HCT116 (cell line): ENCODE measurements around the gene ABCA3. TPM values are rescaled to one million over a fixed set of nuclear protein-coding genes. Genes with fewer than 3 reads are reported as not detected.

Source experiments
- ATAC-seq: fragments of 200-7000 bp; cut with Tn5 transposase; 2 replicates; pipeline ENCODE4 v1.9.1; 2020; ENCODE audit warnings: mild to moderate bottlenecking, moderate library complexity
- BruUV-seq: library from RNA; stranded (reverse); fragments of 400-500 nt; replicated peaks from 2 replicates; lab custom pipeline; 2021; lab: Mats Ljungman, UMichigan
- CTCF ChIA-PET: fragments of 300-600 bp; sonication (Branson Sonifier 250); formaldehyde crosslinking; loops from one replicate; lab custom pipeline; 2021; ENCODE audit warnings: antibody characterized with exemption; lab: Charles Lee
- POLR2A ChIA-PET: fragments of 300-600, 350-600 bp; sonication (Branson Sonifier 250); formaldehyde crosslinking; loops from one replicate; lab custom pipeline; 2021; ENCODE audit warnings: antibody characterized with exemption; lab: Charles Lee
- RAD21 ChIA-PET, 2 experiments: fragments of 300-600 bp; sonication (Branson Sonifier 250); formaldehyde crosslinking; loops; one replicate each; lab custom pipeline; 2023; ENCODE audit warnings: low total read pairs in 2 of 2; ENCODE audit not compliant: uncharacterized antibody in 2 of 2, unreplicated experiment in 2 of 2, low non-redundant PET in 1 of 2; lab: Charles Lee
- DNase-seq: peaks from one replicate; pipeline ENCODE4 v3.0.0-alpha.2; 2010; ENCODE audit warnings: low read depth, low spot score
- H2AFZ ChIP-seq: fragments of 200-600 bp; shearing (Covaris generic), sonication (generic); 2 replicates; pipeline ENCODE4 v1.6.1; 2017; ENCODE audit warnings: low read depth, mixed run types, mixed read lengths, antibody characterized with exemption, low read length; ENCODE audit not compliant: poor library complexity, severe bottlenecking
- H3K27ac ChIP-seq: 2 replicates; pipeline ENCODE4 v1.5.1; 2012; ENCODE audit warnings: low read depth, low read length
- H3K27me3 ChIP-seq: fragments of 200-600 bp; sonication (generic); 2 replicates; pipeline ENCODE4 v1.6.1; 2016; ENCODE audit warnings: mixed run types, low read length, mixed read lengths; ENCODE audit not compliant: insufficient read depth
- H3K36me3 ChIP-seq, 2 experiments: fragments of 200-500 bp in 1 of 2; fragments of 200-600 bp in 1 of 2; sonication (Bioruptor generic) in 1 of 2; sonication (generic) in 1 of 2; 2 replicates each; pipeline versions ENCODE4 v1.5.1 to v1.6.1; 2014 to 2016; ENCODE audit warnings: low read length in 2 of 2, inconsistent platforms in 1 of 2, mixed read lengths in 1 of 2, mixed run types in 1 of 2; ENCODE audit not compliant: insufficient read depth in 2 of 2, control insufficient read depth in 1 of 2
- H3K4me1 ChIP-seq, 2 experiments: fragments of 200-600 bp in 1 of 2; sonication (generic) in 1 of 2; 2 replicates each; pipeline versions ENCODE4 v1.5.1 to v1.6.1; 2012 to 2017; ENCODE audit warnings: low read length in 2 of 2, inconsistent platforms in 1 of 2, mild to moderate bottlenecking in 1 of 2, mixed read lengths in 1 of 2, mixed run types in 1 of 2, moderate library complexity in 1 of 2; ENCODE audit not compliant: insufficient read depth in 2 of 2, control insufficient read depth in 1 of 2
- H3K4me2 ChIP-seq: fragments of 200-600 bp; sonication (generic); 2 replicates; pipeline ENCODE4 v1.6.1; 2017; ENCODE audit warnings: mixed run types, low read length, mixed read lengths
- H3K4me3 ChIP-seq, 2 experiments: fragments of 200-600 bp in 1 of 2; sonication (generic) in 1 of 2; replicated peaks in 1 of 2; 2 replicates each; pipeline ENCODE4 v1.5.1; 2011 to 2016; ENCODE audit warnings: low read length in 2 of 2, control low read depth in 1 of 2, low read depth in 1 of 2, mild to moderate bottlenecking in 1 of 2, mixed read lengths in 1 of 2, mixed run types in 1 of 2
- H3K79me2 ChIP-seq: fragments of 200-600 bp; sonication (generic); 2 replicates; pipeline ENCODE4 v1.6.1; 2017; ENCODE audit warnings: mild to moderate bottlenecking, mixed run types, low read length, moderate library complexity, mixed read lengths; ENCODE audit not compliant: insufficient read depth
- H3K9ac ChIP-seq: fragments of 200-600 bp; sonication (generic); 2 replicates; pipeline ENCODE4 v1.6.1; 2016; ENCODE audit warnings: low read length, mixed read lengths
- H3K9me2 ChIP-seq: fragments of 200-600 bp; sonication (generic), shearing (Covaris generic); 2 replicates; pipeline ENCODE4 v1.6.1; 2017; ENCODE audit warnings: mixed run types, mild to moderate bottlenecking, moderate library complexity; ENCODE audit not compliant: insufficient read depth
- H3K9me3 ChIP-seq, 2 experiments: fragments of 200-500 bp in 1 of 2; fragments of 200-600 bp in 1 of 2; sonication (Bioruptor generic) in 1 of 2; sonication (generic) in 1 of 2; 2 replicates each; pipeline ENCODE4 v1.6.1; 2014 to 2017; ENCODE audit warnings: low read length in 2 of 2, mixed read lengths in 2 of 2, inconsistent platforms in 1 of 2, low read depth in 1 of 2, mild to moderate bottlenecking in 1 of 2, mixed run types in 1 of 2, moderate library complexity in 1 of 2; ENCODE audit not compliant: control insufficient read depth in 1 of 2, insufficient read depth in 1 of 2
- H4K20me1 ChIP-seq: fragments of 200-600 bp; sonication (generic), shearing (Covaris generic); 2 replicates; pipeline ENCODE4 v1.6.1; 2017; ENCODE audit warnings: mixed run types, mild to moderate bottlenecking, moderate library complexity; ENCODE audit not compliant: insufficient read depth
- POLR2A ChIP-seq: IDR thresholded peaks from 2 replicates; pipeline ENCODE4 v1.7.0; 2011; ENCODE audit warnings: borderline replicate concordance; ENCODE audit not compliant: insufficient read depth, insufficient read length; ENCODE audit errors: extremely low read depth
- SP1 ChIP-seq: IDR thresholded peaks from 2 replicates; pipeline ENCODE4 v1.6.1; 2012; ENCODE audit warnings: low read depth
- ZNF274 ChIP-seq: fragments of 200-500 bp; sonication (Bioruptor generic); IDR thresholded peaks from 2 replicates; pipeline ENCODE4 v1.6.1; 2014; ENCODE audit warnings: mild to moderate bottlenecking, low read depth, low read length, inconsistent platforms
- intact Hi-C: fragments of 100-400 bp; cut with micrococcal nuclease; formaldehyde crosslinking; loops from 2 replicates; pipeline ENCODE4 v1.10.0; 2022
- total RNA-seq: library from RNA; stranded (reverse); gene quantifications from one replicate; pipeline ENCODE4 v1.2.1, GENCODE V29; 2021; ENCODE audit not compliant: unreplicated experiment
- TF ChIP-seq, protein P1 (sequence below): IDR thresholded peaks from 2 replicates; pipeline ENCODE4 v1.6.1; 2011; ENCODE audit warnings: mild to moderate bottlenecking, low read length, moderate library complexity; ENCODE audit not compliant: insufficient replicate concordance; ENCODE audit errors: extremely low read depth
- TF ChIP-seq, protein P2 (sequence below), 3 experiments: fragments of 200-600 bp in 1 of 3; sonication (generic) in 1 of 3; IDR thresholded peaks in 2 of 3; conservative IDR thresholded peaks in 1 of 3; 2 replicates each; pipeline ENCODE4 v1.5.1; 2012 to 2017; ENCODE audit warnings: low read depth in 2 of 3, low read length in 2 of 3, antibody characterized with exemption in 1 of 3, borderline replicate concordance in 1 of 3, control low read depth in 1 of 3, mild to moderate bottlenecking in 1 of 3, mixed read lengths in 1 of 3, mixed run types in 1 of 3, moderate library complexity in 1 of 3; ENCODE audit not compliant: insufficient read depth in 1 of 3

The ABCA3 gene
- total RNA-seq, 1 experiment from 2014 or later = 5.4 TPM

GRCh38 chr16:2384426-2384825 lies 43.9 kb upstream of the ABCA3 start:
- no peaks in the 10 kb centered on the region for H3K4me1 ChIP-seq
- no peaks in the 10 kb centered on the region for H3K27me3 ChIP-seq
- no peak overlapping the region for H3K27ac ChIP-seq
- POLR2A ChIA-PET = no interaction called here
- no peaks in the 10 kb centered on the region for H3K9me2 ChIP-seq
- no peak for ATAC-seq
- H3K36me3 ChIP-seq = no peaks in the 10 kb centered on the region
- TF ChIP-seq POLR2A (no peak), ZNF274 (no peak), SP1 (no peak)
- TF ChIP-seq, protein P1, sequence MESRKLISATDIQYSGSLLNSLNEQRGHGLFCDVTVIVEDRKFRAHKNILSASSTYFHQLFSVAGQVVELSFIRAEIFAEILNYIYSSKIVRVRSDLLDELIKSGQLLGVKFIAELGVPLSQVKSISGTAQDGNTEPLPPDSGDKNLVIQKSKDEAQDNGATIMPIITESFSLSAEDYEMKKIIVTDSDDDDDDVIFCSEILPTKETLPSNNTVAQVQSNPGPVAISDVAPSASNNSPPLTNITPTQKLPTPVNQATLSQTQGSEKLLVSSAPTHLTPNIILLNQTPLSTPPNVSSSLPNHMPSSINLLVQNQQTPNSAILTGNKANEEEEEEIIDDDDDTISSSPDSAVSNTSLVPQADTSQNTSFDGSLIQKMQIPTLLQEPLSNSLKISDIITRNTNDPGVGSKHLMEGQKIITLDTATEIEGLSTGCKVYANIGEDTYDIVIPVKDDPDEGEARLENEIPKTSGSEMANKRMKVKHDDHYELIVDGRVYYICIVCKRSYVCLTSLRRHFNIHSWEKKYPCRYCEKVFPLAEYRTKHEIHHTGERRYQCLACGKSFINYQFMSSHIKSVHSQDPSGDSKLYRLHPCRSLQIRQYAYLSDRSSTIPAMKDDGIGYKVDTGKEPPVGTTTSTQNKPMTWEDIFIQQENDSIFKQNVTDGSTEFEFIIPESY = no peak
- TF ChIP-seq, protein P2, sequence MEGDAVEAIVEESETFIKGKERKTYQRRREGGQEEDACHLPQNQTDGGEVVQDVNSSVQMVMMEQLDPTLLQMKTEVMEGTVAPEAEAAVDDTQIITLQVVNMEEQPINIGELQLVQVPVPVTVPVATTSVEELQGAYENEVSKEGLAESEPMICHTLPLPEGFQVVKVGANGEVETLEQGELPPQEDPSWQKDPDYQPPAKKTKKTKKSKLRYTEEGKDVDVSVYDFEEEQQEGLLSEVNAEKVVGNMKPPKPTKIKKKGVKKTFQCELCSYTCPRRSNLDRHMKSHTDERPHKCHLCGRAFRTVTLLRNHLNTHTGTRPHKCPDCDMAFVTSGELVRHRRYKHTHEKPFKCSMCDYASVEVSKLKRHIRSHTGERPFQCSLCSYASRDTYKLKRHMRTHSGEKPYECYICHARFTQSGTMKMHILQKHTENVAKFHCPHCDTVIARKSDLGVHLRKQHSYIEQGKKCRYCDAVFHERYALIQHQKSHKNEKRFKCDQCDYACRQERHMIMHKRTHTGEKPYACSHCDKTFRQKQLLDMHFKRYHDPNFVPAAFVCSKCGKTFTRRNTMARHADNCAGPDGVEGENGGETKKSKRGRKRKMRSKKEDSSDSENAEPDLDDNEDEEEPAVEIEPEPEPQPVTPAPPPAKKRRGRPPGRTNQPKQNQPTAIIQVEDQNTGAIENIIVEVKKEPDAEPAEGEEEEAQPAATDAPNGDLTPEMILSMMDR (IDR thresholded peaks at IDR 0.05 in 2 of 3, conservative IDR thresholded peaks at IDR 0.05 in 1 of 3; ENCODE audit: borderline replicate concordance in 1 of 3, insufficient read depth in 1 of 3, low read depth in 2 of 3, low read length in 2 of 3) = no peak
- TF ChIP-seq, all 23 proteins: peak for 0
- Histone ChIP-seq H2AFZ (no peak overlapping the region), H4K20me1 (no peaks in the 10 kb centered on the region), H3K4me2 (no peak overlapping the region), H3K9me3 (peaks cover 0 to 3% of the 10 kb centered on the region in 2 experiments; a peak in 1 of 4 replicates), H3K79me2 (no peaks in the 10 kb centered on the region), H3K4me3 (no peak overlapping the region), H3K9ac (no peak overlapping the region)
- DNase-seq = no peak
- intact Hi-C loops = no loop called here
- RAD21 ChIA-PET = no interaction called here
- CTCF ChIA-PET = no interaction called here
- BruUV-seq = no TSS peak
